ENCODE data around the gene TCF12. TPM values are rescaled to one million over a fixed set of nuclear protein-coding genes. Genes with fewer than 3 reads are reported as not detected.

The TCF12 gene
- total RNA-seq, 1 experiment from 2014 or later, result 102 TPM

DNA sequence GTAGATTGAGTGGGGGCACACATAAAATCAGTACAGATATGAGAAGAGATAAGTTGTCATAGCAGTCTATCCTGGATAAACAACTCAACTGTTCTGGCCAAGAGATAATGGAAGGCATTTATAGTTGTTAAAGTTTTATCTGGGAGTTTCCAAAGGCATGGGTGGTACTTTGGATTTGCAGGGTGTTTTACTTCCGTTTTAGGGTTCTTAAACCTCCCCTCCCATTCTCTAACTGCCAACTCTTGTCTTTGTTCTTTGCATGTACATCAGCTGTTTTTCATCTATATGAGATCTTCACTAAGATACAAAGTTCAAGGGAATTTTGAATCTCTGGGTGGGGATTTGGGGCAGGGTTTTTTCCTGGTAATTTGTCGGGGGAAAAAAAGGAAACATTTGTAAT lies 283.1 kb downstream of the TCF12 start:
- H3K36me3 ChIP-seq (ENCODE audit: control insufficient read depth, insufficient read depth, low read length), result no peaks in the 10 kb centered on the region
- no peak for ATAC-seq
- H3K27me3 ChIP-seq (ENCODE audit: control insufficient read depth, insufficient read depth, low read length), result no peaks in the 10 kb centered on the region
- no peaks in the 10 kb centered on the region for H3K9me3 ChIP-seq (ENCODE audit: control insufficient read depth, insufficient read depth, low read depth, low read length)
- no peak for DNase-seq (ENCODE audit: low read depth, low spot score)
- TF ChIP-seq SIN3A (IDR thresholded peaks at IDR 0.05; ENCODE audit: borderline replicate concordance, insufficient read depth, low read depth, low read length), result no peak
- TF ChIP-seq POLR2AphosphoS5 (IDR thresholded peaks at IDR 0.05; ENCODE audit: low read depth, low read length), result no peak
- TF ChIP-seq, protein P1, sequence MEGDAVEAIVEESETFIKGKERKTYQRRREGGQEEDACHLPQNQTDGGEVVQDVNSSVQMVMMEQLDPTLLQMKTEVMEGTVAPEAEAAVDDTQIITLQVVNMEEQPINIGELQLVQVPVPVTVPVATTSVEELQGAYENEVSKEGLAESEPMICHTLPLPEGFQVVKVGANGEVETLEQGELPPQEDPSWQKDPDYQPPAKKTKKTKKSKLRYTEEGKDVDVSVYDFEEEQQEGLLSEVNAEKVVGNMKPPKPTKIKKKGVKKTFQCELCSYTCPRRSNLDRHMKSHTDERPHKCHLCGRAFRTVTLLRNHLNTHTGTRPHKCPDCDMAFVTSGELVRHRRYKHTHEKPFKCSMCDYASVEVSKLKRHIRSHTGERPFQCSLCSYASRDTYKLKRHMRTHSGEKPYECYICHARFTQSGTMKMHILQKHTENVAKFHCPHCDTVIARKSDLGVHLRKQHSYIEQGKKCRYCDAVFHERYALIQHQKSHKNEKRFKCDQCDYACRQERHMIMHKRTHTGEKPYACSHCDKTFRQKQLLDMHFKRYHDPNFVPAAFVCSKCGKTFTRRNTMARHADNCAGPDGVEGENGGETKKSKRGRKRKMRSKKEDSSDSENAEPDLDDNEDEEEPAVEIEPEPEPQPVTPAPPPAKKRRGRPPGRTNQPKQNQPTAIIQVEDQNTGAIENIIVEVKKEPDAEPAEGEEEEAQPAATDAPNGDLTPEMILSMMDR (IDR thresholded peaks at IDR 0.05), result no peak
- no peak for TF ChIP-seq TCF7L2 (IDR thresholded peaks at IDR 0.05; ENCODE audit: low read depth, low read length)
- TF ChIP-seq, protein P2, sequence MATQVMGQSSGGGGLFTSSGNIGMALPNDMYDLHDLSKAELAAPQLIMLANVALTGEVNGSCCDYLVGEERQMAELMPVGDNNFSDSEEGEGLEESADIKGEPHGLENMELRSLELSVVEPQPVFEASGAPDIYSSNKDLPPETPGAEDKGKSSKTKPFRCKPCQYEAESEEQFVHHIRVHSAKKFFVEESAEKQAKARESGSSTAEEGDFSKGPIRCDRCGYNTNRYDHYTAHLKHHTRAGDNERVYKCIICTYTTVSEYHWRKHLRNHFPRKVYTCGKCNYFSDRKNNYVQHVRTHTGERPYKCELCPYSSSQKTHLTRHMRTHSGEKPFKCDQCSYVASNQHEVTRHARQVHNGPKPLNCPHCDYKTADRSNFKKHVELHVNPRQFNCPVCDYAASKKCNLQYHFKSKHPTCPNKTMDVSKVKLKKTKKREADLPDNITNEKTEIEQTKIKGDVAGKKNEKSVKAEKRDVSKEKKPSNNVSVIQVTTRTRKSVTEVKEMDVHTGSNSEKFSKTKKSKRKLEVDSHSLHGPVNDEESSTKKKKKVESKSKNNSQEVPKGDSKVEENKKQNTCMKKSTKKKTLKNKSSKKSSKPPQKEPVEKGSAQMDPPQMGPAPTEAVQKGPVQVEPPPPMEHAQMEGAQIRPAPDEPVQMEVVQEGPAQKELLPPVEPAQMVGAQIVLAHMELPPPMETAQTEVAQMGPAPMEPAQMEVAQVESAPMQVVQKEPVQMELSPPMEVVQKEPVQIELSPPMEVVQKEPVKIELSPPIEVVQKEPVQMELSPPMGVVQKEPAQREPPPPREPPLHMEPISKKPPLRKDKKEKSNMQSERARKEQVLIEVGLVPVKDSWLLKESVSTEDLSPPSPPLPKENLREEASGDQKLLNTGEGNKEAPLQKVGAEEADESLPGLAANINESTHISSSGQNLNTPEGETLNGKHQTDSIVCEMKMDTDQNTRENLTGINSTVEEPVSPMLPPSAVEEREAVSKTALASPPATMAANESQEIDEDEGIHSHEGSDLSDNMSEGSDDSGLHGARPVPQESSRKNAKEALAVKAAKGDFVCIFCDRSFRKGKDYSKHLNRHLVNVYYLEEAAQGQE (IDR thresholded peaks at IDR 0.05; ENCODE audit: insufficient read depth in 1 of 2, low read depth in 2 of 2, low read length in 1 of 2), result no peak
- BruUV-seq (replicated peaks), result no TSS peak
- ChIA-PET CTCF (interaction anchor here (0.6 kb wide), 1 partner anchor 13 kb away, joined by 4 read pairs; no protein-coding TSS in a partner anchor), POLR2A (no interaction called here)
- no peak overlapping the region for H3K4me3 ChIP-seq (ENCODE audit: low read depth in 2 of 2, low read length in 2 of 2)
- intact Hi-C loops (cut with micrococcal nuclease; ENCODE audit: unreplicated experiment), result no loop called here
- in situ Hi-C loops (cut with HindIII; ENCODE audit: low pct_unique_long_range_greater_than_20kb, low sequenced_read_pairs), result no loop called here
- H3K4me1 ChIP-seq (ENCODE audit: control insufficient read depth, insufficient read depth, low read length), result no peaks in the 10 kb centered on the region
- no peak overlapping the region for H3K27ac ChIP-seq (ENCODE audit: low read length)

DNA sequence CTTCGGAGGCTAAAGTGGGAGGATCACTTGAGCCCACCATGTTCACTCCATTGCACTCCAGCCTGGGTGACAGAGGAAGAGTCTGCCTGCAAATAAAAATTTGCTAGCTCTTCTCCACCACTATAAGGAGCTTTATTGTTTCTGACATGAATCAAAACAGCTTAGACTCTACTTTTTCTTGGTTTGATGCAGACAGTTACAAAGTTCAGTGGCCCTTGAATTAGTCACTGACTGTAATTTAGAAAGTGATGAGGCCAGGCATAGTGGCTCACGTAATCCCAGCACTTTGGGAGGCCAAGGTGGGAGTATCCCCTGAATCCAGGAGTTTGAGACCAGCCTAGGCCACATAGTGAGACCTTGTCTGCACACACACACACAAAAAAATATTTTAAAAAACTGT lies 285.5 kb downstream of the TCF12 start:
- no peak overlapping the region for H3K27ac ChIP-seq (ENCODE audit: low read length)
- intact Hi-C loops (cut with micrococcal nuclease; ENCODE audit: unreplicated experiment) (no loop called here), in situ Hi-C loops (cut with HindIII; ENCODE audit: low pct_unique_long_range_greater_than_20kb, low sequenced_read_pairs) (no loop called here)
- H3K36me3 ChIP-seq (ENCODE audit: control insufficient read depth, insufficient read depth, low read length), result no peaks in the 10 kb centered on the region
- H3K9me3 ChIP-seq (ENCODE audit: control insufficient read depth, insufficient read depth, low read depth, low read length), result no peaks in the 10 kb centered on the region
- no peak for ATAC-seq
- H3K4me1 ChIP-seq (ENCODE audit: control insufficient read depth, insufficient read depth, low read length), result no peaks in the 10 kb centered on the region
- no peaks in the 10 kb centered on the region for H3K27me3 ChIP-seq (ENCODE audit: control insufficient read depth, insufficient read depth, low read length)
- CTCF ChIA-PET, result no interaction called here
- POLR2A ChIA-PET, result no interaction called here
- BruUV-seq (replicated peaks), result no TSS peak
- DNase-seq (ENCODE audit: low read depth, low spot score), result no peak
- no peak overlapping the region for H3K4me3 ChIP-seq (ENCODE audit: low read depth in 2 of 2, low read length in 2 of 2)
- TF ChIP-seq TCF7L2 (IDR thresholded peaks at IDR 0.05; ENCODE audit: low read depth, low read length) (no peak), POLR2AphosphoS5 (IDR thresholded peaks at IDR 0.05; ENCODE audit: low read depth, low read length) (no peak), SIN3A (IDR thresholded peaks at IDR 0.05; ENCODE audit: borderline replicate concordance, insufficient read depth, low read depth, low read length) (no peak)
- TF ChIP-seq, protein P1 (IDR thresholded peaks at IDR 0.05), result no peak
- TF ChIP-seq, protein P2 (IDR thresholded peaks at IDR 0.05; ENCODE audit: insufficient read depth in 1 of 2, low read depth in 2 of 2, low read length in 1 of 2), result no peak
